HepG2 (cell line): ENCODE data around the gene PDGFA. TPM values are rescaled to one million over a fixed set of nuclear protein-coding genes. Genes with fewer than 3 reads are reported as not detected.

Experiments used
- ATAC-seq: fragments of 200-7000 bp; cut with Tn5 transposase; 3 replicates; pipeline ENCODE4 v1.9.1; 2020; ENCODE audit warnings: mild to moderate bottlenecking, moderate library complexity
- BruUV-seq: library from RNA; stranded (reverse); fragments of 400-500 nt; replicated peaks from 2 replicates; lab custom pipeline; 2021; lab: Mats Ljungman, UMichigan
- CTCF ChIA-PET: fragments of 300-600 bp; formaldehyde crosslinking; extraction: SDS; loops from one replicate; lab custom pipeline; 2021; ENCODE audit warnings: low total read pairs, inconsistent platforms, low intra/inter-chr PET ratio; lab: Yijun Ruan, JAX
- POLR2A ChIA-PET: fragments of 350-600 bp; sonication (Branson Sonifier 250); formaldehyde crosslinking; loops from one replicate; lab custom pipeline; 2020; ENCODE audit warnings: antibody characterized with exemption, inconsistent platforms; lab: Yijun Ruan, JAX
- DNase-seq: peaks from one replicate; pipeline ENCODE4 v3.0.0-alpha.2; 2015; ENCODE audit warnings: low spot score
- FAIRE-seq: peaks from 3 replicates; lab custom pipeline; 2011; peaks lifted over from hg19 to GRCh38; lab: Jason Lieb, UNC
- H2AFZ ChIP-seq: one replicate; pipeline ENCODE4 v1.6.1; 2011; ENCODE audit warnings: low read length, inconsistent platforms
- H3K27ac ChIP-seq: fragments of 300-600 bp; 3 replicates; pipeline ENCODE4 v1.8.0; 2011; ENCODE audit warnings: mixed run types, mild to moderate bottlenecking, mixed read lengths, low read length, inconsistent platforms; ENCODE audit not compliant: insufficient read depth; ENCODE audit errors: extremely low read length
- H3K27me3 ChIP-seq, 2 experiments: fragments of 200-600 bp in 1 of 2; 2 replicates in 1 of 2; 3 replicates in 1 of 2; pipeline versions ENCODE4 v1.6.0 to v1.8.0; 2011; ENCODE audit warnings: low read length in 2 of 2, mild to moderate bottlenecking in 2 of 2, moderate library complexity in 2 of 2, inconsistent platforms in 1 of 2; ENCODE audit not compliant: insufficient read depth in 2 of 2, control insufficient read depth in 1 of 2
- H3K36me3 ChIP-seq, 2 experiments: fragments of 200-600 bp in 1 of 2; replicated peaks in 1 of 2; 2 replicates in 1 of 2; 3 replicates in 1 of 2; pipeline versions ENCODE4 v1.5.1 to v1.8.0; 2011; ENCODE audit warnings: low read length in 2 of 2, inconsistent platforms in 1 of 2; ENCODE audit not compliant: insufficient read depth in 2 of 2, control insufficient read depth in 1 of 2
- H3K4me1 ChIP-seq: 2 replicates; pipeline ENCODE4 v1.5.1; 2012; ENCODE audit warnings: low read length, inconsistent platforms; ENCODE audit not compliant: insufficient read depth
- H3K4me2 ChIP-seq: 2 replicates; pipeline ENCODE4 v1.6.0; 2011; ENCODE audit warnings: low read depth, low read length, inconsistent platforms
- H3K4me3 ChIP-seq, 3 experiments: fragments of 200-600 bp in 1 of 3; sonication (generic), shearing (Covaris generic) in 1 of 3; replicated peaks in 1 of 3; 2 replicates each; pipeline ENCODE4 v1.5.1; 2011 to 2016; ENCODE audit warnings: low read length in 3 of 3, inconsistent platforms in 2 of 3, low read depth in 2 of 3, mild to moderate bottlenecking in 2 of 3, control low read depth in 1 of 3, mixed read lengths in 1 of 3; ENCODE audit not compliant: insufficient read depth in 1 of 3
- H3K79me2 ChIP-seq: one replicate; pipeline ENCODE4 v1.6.1; 2011; ENCODE audit warnings: low read length, inconsistent platforms; ENCODE audit not compliant: insufficient read depth
- H3K9ac ChIP-seq: 2 replicates; pipeline ENCODE4 v1.6.0; 2011; ENCODE audit warnings: mild to moderate bottlenecking, low read depth, low read length, inconsistent platforms; ENCODE audit not compliant: insufficient read depth
- H3K9me3 ChIP-seq: 2 replicates; pipeline ENCODE4 v1.5.1; 2012; ENCODE audit warnings: mild to moderate bottlenecking, low read length
- H4K20me1 ChIP-seq: 2 replicates; pipeline ENCODE4 v1.6.0; 2011; ENCODE audit warnings: inconsistent platforms, mild to moderate bottlenecking, low read length, moderate library complexity; ENCODE audit not compliant: insufficient read depth
- BRD4 ChIP-seq: sonication (generic); formaldehyde crosslinking; IDR thresholded peaks from 2 replicates; pipeline ENCODE4 v1.4.0; 2020; ENCODE audit warnings: missing genetic modification reagents
- KDM1A ChIP-seq: IDR thresholded peaks from 2 replicates; pipeline ENCODE4 v1.6.1; 2016; ENCODE audit warnings: missing compliant biosample characterization
- MLLT10 ChIP-seq: sonication (generic); formaldehyde crosslinking; IDR thresholded peaks from 2 replicates; pipeline ENCODE4 v1.4.0; 2020; ENCODE audit warnings: missing genetic modification reagents
- MNT ChIP-seq: fragments of 450-650 bp; IDR thresholded peaks from 2 replicates; pipeline ENCODE4 v1.6.1; 2016
- NFRKB ChIP-seq: fragments of 450-650 bp; IDR thresholded peaks from 2 replicates; pipeline ENCODE4 v1.6.1; 2017
- TCF7L2 ChIP-seq: IDR thresholded peaks from 2 replicates; pipeline ENCODE4 v1.6.1; 2011; ENCODE audit warnings: mild to moderate bottlenecking, low read depth, low read length, moderate library complexity
- TEAD2 ChIP-seq: sonication (generic); formaldehyde crosslinking; IDR thresholded peaks from 2 replicates; pipeline ENCODE4 v1.9.0; 2021; ENCODE audit warnings: missing genetic modification reagents
- TIGD3 ChIP-seq: sonication (generic); formaldehyde crosslinking; IDR thresholded peaks from 2 replicates; pipeline ENCODE4 v1.5.1; 2020; ENCODE audit warnings: mild to moderate bottlenecking, missing genetic modification reagents, borderline replicate concordance
- YY1 ChIP-seq: IDR thresholded peaks from 2 replicates; pipeline ENCODE4 v1.6.1; 2011; ENCODE audit warnings: low read length, low read depth, moderate library complexity, mild to moderate bottlenecking; ENCODE audit not compliant: insufficient read depth, insufficient replicate concordance
- ZBTB10 ChIP-seq: sonication (generic); formaldehyde crosslinking; IDR thresholded peaks from 2 replicates; pipeline ENCODE4 v1.4.0; 2020; ENCODE audit warnings: missing genetic modification reagents, borderline replicate concordance
- ZBTB8A ChIP-seq: sonication (generic); formaldehyde crosslinking; IDR thresholded peaks from 2 replicates; pipeline ENCODE4 v1.4.0; 2020; ENCODE audit warnings: mild to moderate bottlenecking, low read depth, missing genetic modification reagents, borderline replicate concordance
- ZNF761 ChIP-seq: sonication (generic); formaldehyde crosslinking; conservative IDR thresholded peaks from 2 replicates; pipeline ENCODE4 v1.4.0; 2020; ENCODE audit warnings: mild to moderate bottlenecking, missing genetic modification reagents
- WGBS: methylation state at CpG from one replicate; pipeline ENCODE4 v1.1.6; 2017; ENCODE audit warnings: low lambda C conversion rate; 5-methylcytosine and 5-hydroxymethylcytosine counted together
- in situ Hi-C: cut with HindIII; loops from 2 replicates; pipeline ENCODE4 v1.10.0; 2017; ENCODE audit warnings: low pct_unique_long_range_greater_than_20kb; ENCODE audit not compliant: extremely low pct_ligation_motif_present
- intact Hi-C: fragments of 100-400 bp; cut with micrococcal nuclease; formaldehyde crosslinking; loops from one replicate; pipeline ENCODE4 v1.10.0; 2022; ENCODE audit not compliant: unreplicated experiment
- polyA plus RNA-seq, 8 experiments: library from polyadenylated mRNA; depleted of rRNA in 3 of 8; stranded (reverse) in 7 of 8; unstranded in 1 of 8; fragments of >200 nt; fragmentation: Illumina TruSeq in 4 of 8; extraction: Trizol in 4 of 8; gene quantifications; 2 replicates each; pipeline versions ENCODE4 v1.2.1 to v1.2.3, GENCODE V29; 2011 to 2016; ENCODE audit warnings: low read depth in 4 of 8, missing spikeins in 1 of 8, mixed read lengths in 1 of 8; ENCODE audit not compliant: insufficient read depth in 1 of 8
- total RNA-seq, 5 experiments: library from RNA; depleted of rRNA; stranded (reverse); fragments of >200 nt; fragmentation: Illumina TruSeq; extraction: Trizol; gene quantifications; 2 replicates each; pipeline ENCODE4 v1.2.3, GENCODE V29; 2016; ENCODE audit warnings: low read depth in 1 of 5

PDGFA gene
- total and polyA plus RNA-seq, 2 of the 13 experiments (the other 11 are each of a cell fraction or from before 2014, with no cell fraction given) = 1.5 to 3.4 TPM

- CTCF ChIA-PET = no interaction called here
- H4K20me1 ChIP-seq = no peaks in the 10 kb centered on the region
- TF ChIP-seq MNT = 0 out of 2 replicates have a peak, but pooled peaks have one; percentile 19
- no peak for TF ChIP-seq MLLT10 (CRISPR knock-in tag)
- TF ChIP-seq ZNF761 (CRISPR knock-in tag) = no peak
- no peak for DNase-seq
- no peaks in the 10 kb centered on the region for H3K4me1 ChIP-seq
- H3K79me2 ChIP-seq = peaks cover 2% of the 10 kb centered on the region
- H3K9ac ChIP-seq = no peak overlapping the region
- POLR2A ChIA-PET = no interaction called here
- intact Hi-C loops = no loop called here
- WGBS = 83% methylated on average over 8 of the region's 32 CpGs
- H3K36me3 ChIP-seq = no peaks in the 10 kb centered on the region
- BruUV-seq = no TSS peak
- in situ Hi-C loops = no loop called here
- H3K9me3 ChIP-seq = no peaks in the 10 kb centered on the region
- no peak overlapping the region for H3K4me2 ChIP-seq
- H3K4me3 ChIP-seq = no peak overlapping the region
- FAIRE-seq = no peak
- no peak overlapping the region for H3K27ac ChIP-seq
- ATAC-seq = no peak
- peaks cover 0 to 10% of the 10 kb centered on the region in 2 experiments; a peak in 4 of 5 replicates for H3K27me3 ChIP-seq
- no peak overlapping the region for H2AFZ ChIP-seq
These were observed 6.9 kb downstream of the PDGFA start for GRCh38 chr7:512541-513311.

GRCh38 chr7:512146-512510 lies 7.5 kb downstream of the PDGFA start:
- Histone ChIP-seq H3K4me3 (no peak overlapping the region), H3K27me3 (peaks cover 0 to 8% of the 10 kb centered on the region in 2 experiments; a peak in 3 of 5 replicates), H3K4me2 (no peak overlapping the region), H3K4me1 (no peaks in the 10 kb centered on the region), H4K20me1 (no peaks in the 10 kb centered on the region), H3K36me3 (no peaks in the 10 kb centered on the region), H2AFZ (no peak overlapping the region), H3K9ac (no peak overlapping the region), H3K79me2 (peaks cover 2% of the 10 kb centered on the region), H3K9me3 (no peaks in the 10 kb centered on the region), H3K27ac (no peak overlapping the region)
- WGBS = 93% methylated on average over 8 of the region's 19 CpGs
- no peak for DNase-seq
- ATAC-seq = no peak
- no TSS peak for BruUV-seq
- in situ Hi-C loops = no loop called here
- intact Hi-C loops = no loop called here
- FAIRE-seq = no peak
- POLR2A ChIA-PET = no interaction called here
- CTCF ChIA-PET = no interaction called here
- no peak for TF ChIP-seq TEAD2
- no peak for TF ChIP-seq BRD4
- no peak for TF ChIP-seq ZBTB10 (CRISPR knock-in tag)
- no peak for TF ChIP-seq YY1
- TF ChIP-seq NFRKB = no peak
- no peak for TF ChIP-seq TCF7L2
- TF ChIP-seq TIGD3 = no peak
- TF ChIP-seq ZBTB8A (CRISPR knock-in tag) = no peak
- TF ChIP-seq KDM1A (CRISPR knock-in tag) = no peak
